SH-SY5Y (cell line): ENCODE results near the gene SND1.

Experiments used
- GATA2 ChIP-seq: IDR thresholded peaks from 2 replicates; pipeline ENCODE4 v1.6.1; 2011; ENCODE audit warnings: mild to moderate bottlenecking, low read depth, low read length
- GATA3 ChIP-seq: IDR thresholded peaks from 2 replicates; pipeline ENCODE4 v1.6.1; 2011; ENCODE audit warnings: low read depth, mild to moderate bottlenecking, low read length, moderate library complexity

Gene SND1

DNA sequence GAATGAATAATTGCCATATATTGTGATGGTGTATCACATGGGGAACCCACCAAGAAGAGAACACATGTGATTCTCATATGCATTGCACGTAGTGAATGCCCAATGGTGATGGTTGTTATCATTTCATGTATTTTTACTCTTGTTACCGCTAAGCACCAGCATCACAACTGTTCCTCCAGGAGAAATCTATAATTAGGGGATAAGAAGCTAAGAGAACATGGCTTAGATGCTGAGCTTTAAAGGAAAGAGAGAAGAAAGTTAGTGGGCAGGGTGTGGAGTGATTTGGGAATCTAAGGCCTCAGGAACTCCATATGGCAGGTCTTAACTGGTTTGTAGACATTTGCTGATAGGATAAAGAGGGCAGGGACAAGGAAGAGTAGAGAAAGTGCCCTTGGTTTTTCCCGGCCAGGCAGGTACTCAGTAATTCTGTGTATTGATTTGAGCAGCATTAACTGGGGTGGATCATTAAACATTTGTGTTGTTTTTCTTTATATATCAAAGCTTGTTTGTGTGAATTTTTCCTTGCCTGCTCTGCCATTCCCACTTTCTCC, 233.3 kb downstream of the SND1 start:
- no peak for TF ChIP-seq GATA3
- TF ChIP-seq GATA2, result no peak

- TF ChIP-seq GATA2, result no peak
- TF ChIP-seq GATA3, result no peak
These were observed 233.8 kb downstream of the SND1 start for GRCh38 chr7:127885843-127886242.

- TF ChIP-seq GATA2, result no peak
- no peak for TF ChIP-seq GATA3
These were observed 234.3 kb downstream of the SND1 start for GRCh38 chr7:127886248-127886647.

- no peak for TF ChIP-seq GATA2
- TF ChIP-seq GATA3, result no peak
These were observed 235.1 kb downstream of the SND1 start for GRCh38 chr7:127887096-127887495.

DNA sequence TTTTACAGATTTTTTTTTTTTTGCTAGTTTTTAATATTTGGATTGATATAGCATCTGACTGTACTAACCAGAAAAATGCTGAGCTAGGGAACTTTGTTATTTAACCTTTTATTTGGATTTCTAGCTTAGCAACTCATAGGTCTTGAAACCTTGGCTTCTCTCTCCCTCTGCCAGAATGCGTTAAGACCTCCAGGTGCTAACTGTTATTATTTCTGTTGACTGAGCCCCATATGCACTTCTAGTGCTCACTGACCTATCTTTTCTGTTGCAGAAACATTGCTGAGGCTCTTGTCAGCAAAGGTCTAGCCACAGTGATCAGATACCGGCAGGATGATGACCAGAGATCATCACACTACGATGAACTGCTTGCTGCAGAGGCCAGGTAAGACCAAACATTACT, 235.6 kb downstream of the SND1 start:
- TF ChIP-seq GATA2 (no peak), GATA3 (no peak)

DNA sequence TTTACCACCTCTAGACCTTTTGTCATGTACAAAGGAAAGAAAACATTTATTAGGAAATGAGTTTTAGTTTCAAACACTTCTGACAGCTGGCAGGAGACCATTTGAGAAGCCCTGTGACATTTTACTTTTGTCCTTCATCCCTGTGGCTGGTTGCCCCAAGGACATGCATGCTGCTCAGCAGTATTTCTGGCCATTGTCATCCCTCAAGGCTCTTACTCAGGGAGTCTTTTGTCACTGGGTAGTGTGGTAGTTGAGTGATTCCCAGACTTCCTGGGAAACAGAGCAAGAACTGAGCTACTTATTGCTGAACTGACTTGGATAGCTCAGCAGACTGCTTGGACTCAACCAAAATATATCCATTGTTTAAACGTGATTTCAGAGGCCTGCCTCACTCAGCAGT, 236.4 kb downstream of the SND1 start:
- TF ChIP-seq GATA2, result no peak
- no peak for TF ChIP-seq GATA3

DNA sequence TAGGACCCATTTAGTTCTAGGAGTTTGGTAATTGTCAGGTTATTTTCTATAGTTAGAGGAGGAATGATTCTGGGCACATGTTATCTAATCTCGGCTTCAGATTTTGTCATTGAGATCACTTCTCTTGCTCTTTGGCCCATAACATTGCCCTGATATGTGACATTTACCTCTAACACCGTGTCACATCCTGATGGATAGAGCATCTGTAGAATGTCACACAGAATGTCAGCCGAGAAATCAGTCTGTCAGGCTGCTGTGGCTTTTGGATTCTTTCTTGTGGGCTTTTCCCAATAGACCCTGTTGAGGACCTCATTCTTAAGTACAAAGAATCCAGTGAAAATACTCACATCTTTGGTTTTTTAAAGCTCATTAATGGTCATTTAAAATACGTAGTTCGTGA, 236.8 kb downstream of the SND1 start:
- no peak for TF ChIP-seq GATA3
- TF ChIP-seq GATA2, result no peak

DNA sequence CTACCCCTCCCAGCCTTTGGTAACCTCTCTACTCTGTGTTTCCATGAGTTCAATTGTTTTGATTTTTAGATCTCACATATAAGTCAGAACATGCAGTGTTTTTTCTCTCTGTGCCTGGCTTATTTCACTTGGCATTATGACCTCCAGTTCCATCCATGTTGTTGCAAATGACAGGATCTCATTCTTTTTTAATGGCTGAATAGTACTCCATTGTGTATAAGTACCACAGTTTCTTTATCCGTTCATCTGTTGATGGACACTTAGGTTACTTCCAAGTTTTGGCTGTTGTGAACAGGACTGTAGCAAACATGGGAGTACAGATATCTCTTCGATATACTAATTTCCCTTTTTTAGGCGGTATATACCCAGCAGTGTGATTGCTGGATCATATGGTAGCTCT, 237.7 kb downstream of the SND1 start:
- TF ChIP-seq GATA2 (no peak), GATA3 (no peak)

- no peak for TF ChIP-seq GATA2
- TF ChIP-seq GATA3, result no peak
These were observed 238.7 kb downstream of the SND1 start for GRCh38 chr7:127890726-127891125.

DNA sequence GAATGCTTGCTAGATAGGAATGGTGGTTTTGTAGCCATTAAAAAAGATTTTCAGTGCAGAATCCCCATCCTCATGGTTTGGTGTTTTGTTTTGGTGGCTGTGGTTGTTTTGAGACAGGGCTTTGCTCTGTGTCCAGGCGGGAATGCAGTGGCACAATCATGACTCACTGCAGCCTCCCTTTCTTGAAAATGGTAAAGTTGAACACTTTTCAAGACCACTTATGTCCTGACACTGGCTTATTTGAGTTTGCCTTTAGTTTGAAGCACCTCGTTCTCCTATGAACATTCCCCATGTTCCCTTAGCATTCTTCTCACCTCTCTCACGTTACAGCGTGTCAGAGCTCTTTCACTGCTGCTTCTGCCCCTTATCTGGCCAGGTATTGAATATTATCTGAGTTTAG, 239.2 kb downstream of the SND1 start:
- TF ChIP-seq GATA2 (no peak), GATA3 (no peak)

GRCh38 chr7:127891854-127892438, 240.0 kb downstream of the SND1 start:
- TF ChIP-seq GATA3, result no peak
- no peak for TF ChIP-seq GATA2

DNA sequence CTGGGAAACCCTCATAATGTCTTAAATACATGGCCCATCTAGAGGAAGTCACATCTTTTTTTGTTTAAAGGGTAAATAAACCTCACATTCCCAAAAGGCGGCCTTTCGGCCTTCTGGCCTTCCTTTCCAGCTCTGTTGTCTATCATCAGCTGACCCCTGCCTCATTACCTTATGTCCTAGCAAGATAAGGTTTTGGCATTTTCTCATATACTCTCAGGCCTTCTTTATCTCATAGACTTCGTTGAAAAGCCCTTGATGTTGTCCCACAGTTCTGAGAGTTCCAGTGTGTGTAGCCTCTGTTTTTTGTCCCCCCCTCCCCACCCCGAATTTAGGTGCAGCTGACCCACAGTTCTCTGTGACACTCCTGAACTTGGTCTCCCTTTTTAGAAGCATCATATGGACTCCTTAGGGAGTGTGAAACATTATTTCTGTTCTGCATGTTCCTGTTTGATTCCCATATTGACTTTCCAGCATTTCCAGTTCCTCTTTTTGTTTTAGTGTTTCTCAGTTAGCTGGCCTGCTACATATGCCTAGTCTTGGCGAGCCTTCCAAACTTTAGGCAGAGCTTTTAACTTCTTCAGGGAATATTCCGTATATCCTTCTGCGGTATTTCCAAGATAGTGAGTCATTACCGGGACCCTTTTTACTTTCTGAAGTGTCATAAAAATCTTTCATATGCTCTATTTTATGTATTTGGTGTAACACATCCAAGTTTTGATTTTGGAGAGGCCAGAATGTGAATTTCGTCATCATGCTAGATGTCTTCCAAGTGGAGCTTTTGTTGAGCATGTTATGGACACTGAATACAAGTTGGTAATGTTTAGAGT, 240.7 kb downstream of the SND1 start:
- TF ChIP-seq GATA3 (no peak), GATA2 (no peak)

- TF ChIP-seq GATA3 (no peak), GATA2 (peak; percentile 53)
These were observed 241.6 kb downstream of the SND1 start for GRCh38 chr7:127893547-127893946.

DNA sequence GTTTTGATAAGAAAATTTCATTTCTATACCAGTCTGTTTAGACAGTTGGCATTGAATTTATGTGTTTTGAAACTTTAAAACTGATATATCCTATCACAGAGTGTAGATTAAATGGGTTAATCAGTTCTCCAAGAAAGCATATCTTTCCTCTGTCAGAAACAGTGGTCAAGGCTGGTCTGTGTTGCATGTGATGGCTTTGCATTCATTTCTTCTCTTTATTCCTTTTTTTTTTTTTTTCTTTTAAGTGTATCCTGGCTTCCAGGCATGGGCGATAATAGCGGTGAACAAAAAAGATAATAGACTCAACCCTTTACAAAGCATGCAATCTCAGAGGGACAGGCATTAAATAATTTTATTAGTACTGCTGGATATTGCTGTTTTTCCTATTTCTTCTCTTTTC, 242.6 kb downstream of the SND1 start:
- TF ChIP-seq GATA2, result no peak
- TF ChIP-seq GATA3, result no peak

GRCh38 chr7:127895360-127895759, 243.4 kb downstream of the SND1 start:
- no peak for TF ChIP-seq GATA3
- no peak for TF ChIP-seq GATA2
